ENCODE results near the gene MYBPC2.

- TF ChIP-seq EZH2phosphoT487 (IDR thresholded peaks at IDR 0.05; ENCODE audit: insufficient read depth, low read depth) (no peak), EZH2 (IDR thresholded peaks at IDR 0.05; ENCODE audit: insufficient read depth, poor library complexity, severe bottlenecking) (no peak)
Measured at GRCh38 chr19:50435221-50435620, 2.5 kb downstream of the MYBPC2 start.

All from GM23248 (cell line).